C4-2B (cell line): ENCODE measurements around the gene SOX1.

Experiments
- CTCF ChIP-seq: fragments of 450-650 bp; conservative IDR thresholded peaks from 2 replicates; pipeline ENCODE4 v1.5.1; 2017; ENCODE audit warnings: mild to moderate bottlenecking
- ZFX ChIP-seq: fragments of 450-650 bp; IDR thresholded peaks from 2 replicates; pipeline ENCODE4 v1.6.1; 2017

- no peak for TF ChIP-seq CTCF
- TF ChIP-seq ZFX: no peak
These were observed 46.4 kb downstream of the SOX1 start for GRCh38 chr13:112113348-112113747.
